GM12875 (cell line): ENCODE data around the gene OR2AT4.

ENCODE experiments used
- H3K4me3 ChIP-seq: one replicate; pipeline ENCODE4 v1.5.1; 2011; ENCODE audit warnings: low read depth, low read length, control low read depth
- CTCF ChIP-seq: IDR thresholded peaks from 2 replicates; pipeline ENCODE4 v1.5.1; 2011; ENCODE audit warnings: low read depth, mild to moderate bottlenecking, control low read depth, inconsistent platforms, low read length, moderate library complexity, borderline replicate concordance; ENCODE audit not compliant: insufficient read depth

OR2AT4 gene

GRCh38 chr11:75096456-75097172 is at the start of gene OR2AT4:
Gene OR2AT4, minus strand, starts transcription at chr11:75096876.
- H3K4me3 ChIP-seq = no peak within 1 kb of the TSS
- TF ChIP-seq CTCF = no peak

GRCh38 chr11:75145972-75146519 is 49.4 kb upstream of the OR2AT4 start:
- no peak for TF ChIP-seq CTCF
- no peak overlapping the region for H3K4me3 ChIP-seq

DNA sequence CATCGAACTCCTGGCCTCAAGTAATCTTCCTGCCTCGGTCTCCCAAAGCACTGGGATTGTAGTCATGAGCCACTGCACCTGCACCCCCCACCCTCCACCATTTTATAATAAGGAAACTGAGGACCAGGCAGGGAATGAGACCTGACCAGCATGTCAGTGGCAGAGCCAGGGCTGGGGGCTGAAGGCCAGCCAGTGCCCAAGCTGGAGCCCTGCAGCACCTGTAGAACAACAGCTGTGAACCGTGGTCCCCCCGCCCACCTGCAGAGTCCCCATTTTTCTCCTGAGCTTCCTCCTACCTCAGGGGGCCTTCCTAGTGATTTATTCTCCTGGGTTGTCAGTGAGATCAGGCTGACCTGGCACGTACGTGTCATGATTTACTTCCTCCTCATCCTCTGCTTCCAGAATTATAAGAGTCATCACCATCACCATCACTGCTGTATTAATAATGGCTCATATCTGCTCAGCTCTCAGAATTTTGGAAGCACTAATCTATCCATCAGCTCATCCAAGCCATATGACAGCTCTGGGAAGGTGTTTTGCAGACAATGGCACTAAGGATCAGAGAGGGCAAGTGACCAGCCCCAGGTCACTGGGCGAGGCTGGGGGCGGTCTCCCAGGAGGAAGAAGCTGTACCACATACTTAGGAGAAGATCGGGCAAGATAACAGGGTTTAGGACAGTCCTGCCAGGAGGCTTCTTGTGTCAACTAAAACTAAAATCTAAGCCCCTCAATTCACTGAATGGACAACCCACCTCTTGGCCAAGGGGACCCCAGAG is 48.7 kb upstream of the OR2AT4 start:
- no peak overlapping the region for H3K4me3 ChIP-seq
- TF ChIP-seq CTCF = no peak

DNA sequence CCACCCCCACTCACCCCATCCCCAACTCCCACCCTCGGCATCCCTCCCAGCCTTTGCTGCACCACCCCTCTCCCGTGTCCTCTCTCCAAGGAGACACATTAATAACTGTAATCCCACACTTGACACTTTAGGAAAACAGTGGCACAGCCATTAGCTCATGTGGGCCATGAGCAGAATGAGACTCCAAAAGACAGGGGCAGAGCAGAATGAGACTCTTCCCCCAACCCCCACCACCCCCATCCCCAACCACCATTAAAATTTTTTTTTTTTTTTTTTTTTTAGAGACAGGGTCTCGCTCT is 48.0 kb upstream of the OR2AT4 start:
- no peak for TF ChIP-seq CTCF

DNA sequence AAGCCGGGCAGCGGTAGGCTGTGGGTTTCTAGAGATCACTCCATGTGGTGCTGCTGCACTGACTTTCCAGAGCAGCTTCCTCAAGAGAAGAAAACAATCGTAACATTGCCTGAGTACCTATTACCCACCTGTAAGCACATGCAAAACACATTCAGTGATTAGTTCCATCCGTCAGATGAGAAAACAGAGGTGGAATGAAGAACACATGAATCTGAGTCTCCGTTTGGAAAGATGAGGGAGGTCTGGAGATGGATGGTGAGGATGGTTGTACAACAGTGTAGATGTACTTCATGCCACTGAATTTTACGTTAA is 46.7 kb upstream of the OR2AT4 start:
- H3K4me3 ChIP-seq = no peak overlapping the region

More for the DNA sequence above, 48.0 kb upstream of the OR2AT4 start:
- H3K4me3 ChIP-seq = no peak overlapping the region

GRCh38 chr11:75142714-75143419 is 46.2 kb upstream of the OR2AT4 start:
- no peak for TF ChIP-seq CTCF
- H3K4me3 ChIP-seq = no peak overlapping the region

More for the DNA sequence above, 46.7 kb upstream of the OR2AT4 start:
- TF ChIP-seq CTCF = no peak
